HG03342 (cell line): ENCODE data around the gene SOCS1.
A peak's percentile ranks its signal among the peaks of the same experiment; 100 is the strongest.

ENCODE experiments used
- ATAC-seq: cut with Tn5 transposase; IDR thresholded peaks from one replicate; pipeline ENCODE4 v1.9.1; 2021; ENCODE audit warnings: mild to moderate bottlenecking, moderate library complexity; ENCODE audit not compliant: unreplicated experiment

SOCS1 gene

GRCh38 chr16:11249233-11250061 is 6.6 kb downstream of the SOCS1 start:
- ATAC-seq: no peak

- ATAC-seq: no peak
Measured at GRCh38 chr16:11248133-11248532, 7.9 kb downstream of the SOCS1 start.

- ATAC-seq: no peak
Measured at GRCh38 chr16:11245988-11246387, 10.0 kb downstream of the SOCS1 start.

GRCh38 chr16:11245222-11245737 is 10.7 kb downstream of the SOCS1 start:
- ATAC-seq: no peak

GRCh38 chr16:11242658-11243057 is 13.3 kb downstream of the SOCS1 start:
- no peak for ATAC-seq

- no peak for ATAC-seq
Measured at GRCh38 chr16:11241480-11242204, 14.4 kb downstream of the SOCS1 start.

GRCh38 chr16:11240636-11241473 is 15.1 kb downstream of the SOCS1 start:
- ATAC-seq: no peak

- no peak for ATAC-seq
Measured at GRCh38 chr16:11239644-11240632, 16.1 kb downstream of the SOCS1 start.

- ATAC-seq: no peak
Measured at GRCh38 chr16:11238272-11239202, 17.5 kb downstream of the SOCS1 start.

- ATAC-seq: no peak
Measured at GRCh38 chr16:11236461-11237254, 19.3 kb downstream of the SOCS1 start.

- ATAC-seq: no peak
Measured at GRCh38 chr16:11235703-11235991, 20.4 kb downstream of the SOCS1 start.

- no peak for ATAC-seq
Measured at GRCh38 chr16:11234884-11235702, 20.9 kb downstream of the SOCS1 start.

GRCh38 chr16:11233727-11234376 is 22.2 kb downstream of the SOCS1 start:
- ATAC-seq: no peak

GRCh38 chr16:11232852-11233726 is 22.9 kb downstream of the SOCS1 start:
- ATAC-seq: peak; percentile 56

- no peak for ATAC-seq
Measured at GRCh38 chr16:11232302-11232851, 23.6 kb downstream of the SOCS1 start.
